Measurements from ENCODE around the gene NPNT.

GRCh38 chr4:105988671-105989070, 93.4 kb downstream of the NPNT start:
- TF ChIP-seq FOXP2 (optimal IDR thresholded peaks at IDR 0.05; ENCODE audit: borderline replicate concordance, extremely low read depth, extremely low read length, insufficient read depth) (no peak), REST (IDR thresholded peaks at IDR 0.05; ENCODE audit: insufficient read depth in 1 of 2, low read depth in 2 of 2, low read length in 2 of 2) (no peak), POLR2AphosphoS5 (IDR thresholded peaks at IDR 0.05; ENCODE audit: low read depth, low read length) (no peak), TAF1 (IDR thresholded peaks at IDR 0.05; ENCODE audit: borderline replicate concordance, insufficient read depth, low read length) (no peak), SIN3A (IDR thresholded peaks at IDR 0.05; ENCODE audit: borderline replicate concordance, insufficient read depth, low read length) (no peak)
